Body of pancreas (tissue), 4 donors: ENCODE data around the gene PCGF2.

Experiments used
- CTCF ChIP-seq, 7 experiments: fragments of 450-650 bp in 4 of 7; fragments of 200-600 bp in 3 of 7; sonication (generic) in 3 of 7; IDR thresholded peaks; one replicate each; pipeline ENCODE4 v1.5.1; 2016 to 2019; ENCODE audit warnings: antibody characterized with exemption in 7 of 7
- POLR2A ChIP-seq, 3 donors: fragments of 450-650 bp; IDR thresholded peaks; one replicate each; pipeline ENCODE4 v1.6.1; 2016; ENCODE audit warnings: antibody characterized with exemption in 3 of 3, mild to moderate bottlenecking in 2 of 3

DNA sequence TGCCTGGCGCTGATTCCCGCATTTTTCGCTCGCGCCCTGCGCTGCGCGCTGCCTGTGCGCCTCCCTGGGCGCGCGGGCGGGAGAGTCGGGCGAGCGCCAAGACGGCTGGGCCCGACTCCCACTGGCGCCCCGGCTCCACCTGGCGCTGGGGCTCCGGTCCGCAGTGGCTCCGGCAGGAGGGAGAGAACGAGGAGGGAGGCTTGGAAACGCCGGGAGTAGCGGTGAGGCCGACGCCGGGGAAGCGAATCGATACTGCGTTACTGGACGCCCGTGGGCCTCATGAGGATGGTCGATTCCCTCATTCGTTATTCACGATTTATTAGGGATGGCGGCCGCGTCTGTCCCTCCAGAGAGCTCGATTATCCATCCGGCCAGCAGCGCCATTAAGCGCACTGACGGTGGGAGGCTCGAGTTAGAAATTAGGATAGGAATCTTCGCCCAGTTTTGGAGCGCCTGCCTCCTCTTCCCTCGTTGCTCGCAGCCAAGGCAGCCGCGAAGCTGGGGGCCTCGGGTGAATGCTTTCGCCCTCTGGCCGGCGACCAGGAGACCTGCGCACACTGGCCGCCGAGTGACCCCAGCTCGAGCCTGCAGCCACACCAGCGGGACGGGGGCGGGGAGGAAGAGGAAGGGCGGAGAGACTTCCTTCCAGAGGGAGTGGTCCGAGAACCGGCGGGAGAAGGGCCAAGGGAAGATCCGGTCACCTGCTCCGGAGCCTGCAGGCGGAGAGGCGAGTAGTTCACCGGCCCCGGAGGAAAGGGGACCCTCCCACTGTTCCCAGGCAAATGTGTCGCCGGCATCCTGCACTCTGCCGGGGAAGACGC lies 1.3 kb upstream of the PCGF2 start:
- TF ChIP-seq CTCF (IDR thresholded peaks at IDR 0.05) = peak in 4 of 7 experiments; percentile 32 to 46 (median 43)
- peak; percentile 22 to 75 (median 67) for TF ChIP-seq POLR2A (IDR thresholded peaks at IDR 0.05)
